HG03442 (cell line): ENCODE results near the gene IFI27.

Experiments used
- ATAC-seq: cut with Tn5 transposase; IDR thresholded peaks from one replicate; pipeline ENCODE4 v1.9.1; 2021; ENCODE audit warnings: mild to moderate bottlenecking, moderate library complexity; ENCODE audit not compliant: unreplicated experiment

Gene IFI27

GRCh38 chr14:94102768-94103482 lies 7.6 kb upstream of the IFI27 start:
- no peak for ATAC-seq

- ATAC-seq: no peak
Measured at GRCh38 chr14:94103554-94104150, 6.9 kb upstream of the IFI27 start.

- ATAC-seq: no peak
Measured at GRCh38 chr14:94104731-94105130, 5.8 kb upstream of the IFI27 start.

GRCh38 chr14:94109915-94110250 lies 653 bp upstream of the IFI27 start:
- no peak for ATAC-seq

GRCh38 chr14:94111276-94112095 lies 950 bp downstream of the IFI27 start:
- no peak for ATAC-seq

GRCh38 chr14:94112513-94113063 lies 2.1 kb downstream of the IFI27 start:
- no peak for ATAC-seq

GRCh38 chr14:94113073-94113472 lies 2.5 kb downstream of the IFI27 start:
- no peak for ATAC-seq

GRCh38 chr14:94113490-94113889 lies 3.0 kb downstream of the IFI27 start:
- no peak for ATAC-seq

- no peak for ATAC-seq
Measured at GRCh38 chr14:94113908-94114588, 3.5 kb downstream of the IFI27 start.

- ATAC-seq: no peak
Measured at GRCh38 chr14:94114589-94115057, 4.1 kb downstream of the IFI27 start.

- ATAC-seq: no peak
Measured at GRCh38 chr14:94115058-94115591, 4.6 kb downstream of the IFI27 start.

GRCh38 chr14:94115631-94116030 lies 5.1 kb downstream of the IFI27 start:
- no peak for ATAC-seq

GRCh38 chr14:94116701-94117100 lies 6.2 kb downstream of the IFI27 start:
- no peak for ATAC-seq

- no peak for ATAC-seq
Measured at GRCh38 chr14:94117856-94118255, 7.3 kb downstream of the IFI27 start.

- no peak for ATAC-seq
Measured at GRCh38 chr14:94119071-94119470, 8.5 kb downstream of the IFI27 start.

- no peak for ATAC-seq
Measured at GRCh38 chr14:94120667-94121340, 10.3 kb downstream of the IFI27 start.

GRCh38 chr14:94121485-94121884 lies 10.9 kb downstream of the IFI27 start:
- ATAC-seq: no peak

- ATAC-seq: no peak
Measured at GRCh38 chr14:94122438-94122837, 11.9 kb downstream of the IFI27 start.

- no peak for ATAC-seq
Measured at GRCh38 chr14:94123296-94123695, 12.8 kb downstream of the IFI27 start.

- ATAC-seq: no peak
Measured at GRCh38 chr14:94123868-94124267, 13.3 kb downstream of the IFI27 start.
